ENCODE measurements around the gene TULP4.

The TULP4 gene

GRCh38 chr6:158441716-158442215 lies 129.5 kb downstream of the TULP4 start:
- no peak for DNase-seq (ENCODE audit: low spot score)

GRCh38 chr6:158442306-158442705 lies 130.0 kb downstream of the TULP4 start:
- DNase-seq (ENCODE audit: low spot score): no peak
- TF ChIP-seq CTCF (IDR thresholded peaks at IDR 0.05; ENCODE audit: extremely low read depth, missing control alignments): no peak

More at GRCh38 chr6:158441716-158442215, 129.5 kb downstream of the TULP4 start:
- no peak for TF ChIP-seq CTCF (IDR thresholded peaks at IDR 0.05; ENCODE audit: extremely low read depth, missing control alignments)

- no peak for TF ChIP-seq CTCF (IDR thresholded peaks at IDR 0.05; ENCODE audit: extremely low read depth, missing control alignments)
Measured at GRCh38 chr6:158445426-158446085, 133.3 kb downstream of the TULP4 start.

GRCh38 chr6:158448856-158449255 lies 136.6 kb downstream of the TULP4 start:
- no peak for TF ChIP-seq CTCF (IDR thresholded peaks at IDR 0.05; ENCODE audit: extremely low read depth, missing control alignments)
- no peak for DNase-seq (ENCODE audit: low spot score)

More at GRCh38 chr6:158445426-158446085, 133.3 kb downstream of the TULP4 start:
- no peak for DNase-seq (ENCODE audit: low spot score)

- DNase-seq (ENCODE audit: low spot score): no peak
Measured at GRCh38 chr6:158452191-158452590, 139.9 kb downstream of the TULP4 start.

GRCh38 chr6:158457131-158457530 lies 144.9 kb downstream of the TULP4 start:
- DNase-seq (ENCODE audit: low spot score): no peak
- TF ChIP-seq CTCF (IDR thresholded peaks at IDR 0.05; ENCODE audit: extremely low read depth, missing control alignments): no peak

More at GRCh38 chr6:158452191-158452590, 139.9 kb downstream of the TULP4 start:
- no peak for TF ChIP-seq CTCF (IDR thresholded peaks at IDR 0.05; ENCODE audit: extremely low read depth, missing control alignments)

GRCh38 chr6:158457616-158458278 lies 145.5 kb downstream of the TULP4 start:
- TF ChIP-seq CTCF (IDR thresholded peaks at IDR 0.05; ENCODE audit: extremely low read depth, missing control alignments): no peak
- no peak for DNase-seq (ENCODE audit: low spot score)

All from GM20000 (cell line).